IMR-90 (cell line): ENCODE data around the gene ABCD1. TPM values are rescaled to one million over a fixed set of nuclear protein-coding genes. Genes with fewer than 3 reads are reported as not detected.

Source experiments
- ATAC-seq: fragments of 200-7000 bp; cut with Tn5 transposase; 2 replicates; pipeline ENCODE4 v1.9.1; 2020; ENCODE audit warnings: low read depth, mild to moderate bottlenecking, moderate library complexity
- BruUV-seq: library from RNA; stranded (reverse); fragments of 400-500 nt; replicated peaks from 2 replicates; lab custom pipeline; 2021; lab: Mats Ljungman, UMichigan
- CTCF ChIA-PET: fragments of 300-600 bp; formaldehyde crosslinking; extraction: SDS; loops from one replicate; lab custom pipeline; 2021; ENCODE audit warnings: antibody characterized with exemption; lab: Yijun Ruan, JAX
- POLR2A ChIA-PET: fragments of 300-600 bp; sonication (Branson Sonifier 250); formaldehyde crosslinking; loops from one replicate; lab custom pipeline; 2022; ENCODE audit warnings: antibody characterized with exemption; ENCODE audit not compliant: unreplicated experiment; lab: Charles Lee
- DNase-seq: peaks from one replicate; pipeline ENCODE4 v3.0.0; 2013
- H2AFZ ChIP-seq: replicated peaks from 2 replicates; pipeline ENCODE3; 2013; ENCODE audit warnings: low read length, mild to moderate bottlenecking; ENCODE audit not compliant: poor library complexity
- H2AK5ac ChIP-seq: 2 replicates; pipeline ENCODE4 v1.6.1; 2013; ENCODE audit warnings: low read depth, low read length, inconsistent platforms
- H2AK9ac ChIP-seq: replicated peaks from 2 replicates; pipeline ENCODE3; 2013; ENCODE audit warnings: mild to moderate bottlenecking, low read depth, low read length, moderate library complexity; ENCODE audit not compliant: poor library complexity
- H2BK120ac ChIP-seq: 2 replicates; pipeline ENCODE4 v1.6.1; 2013; ENCODE audit warnings: low read depth, low read length, inconsistent platforms
- H2BK15ac ChIP-seq: 3 replicates; pipeline ENCODE4 v1.6.1; 2013; ENCODE audit warnings: low read depth, low read length, inconsistent platforms
- H2BK20ac ChIP-seq: 2 replicates; pipeline ENCODE4 v1.6.1; 2013; ENCODE audit warnings: low read depth, mild to moderate bottlenecking, inconsistent platforms, low read length, moderate library complexity
- H2BK5ac ChIP-seq: 2 replicates; pipeline ENCODE4 v1.6.1; 2013; ENCODE audit warnings: mild to moderate bottlenecking, low read depth, low read length, inconsistent platforms; ENCODE audit not compliant: poor library complexity, severe bottlenecking
- H3K14ac ChIP-seq: replicated peaks from 2 replicates; pipeline ENCODE4 v1.6.1; 2013; ENCODE audit warnings: low read depth, low read length, inconsistent platforms
- H3K18ac ChIP-seq: 2 replicates; pipeline ENCODE4 v1.6.1; 2013; ENCODE audit warnings: low read depth, low read length, control low read depth
- H3K23ac ChIP-seq: 2 replicates; pipeline ENCODE4 v1.6.1; 2013; ENCODE audit warnings: low read depth, low read length, inconsistent platforms
- H3K27ac ChIP-seq: 2 replicates; pipeline ENCODE4 v1.5.1; 2013; ENCODE audit warnings: mild to moderate bottlenecking, control low read depth, low read length; ENCODE audit not compliant: insufficient read depth
- H3K27me3 ChIP-seq: 2 replicates; pipeline ENCODE4 v1.6.1; 2013; ENCODE audit warnings: low read length; ENCODE audit not compliant: control insufficient read depth, insufficient read depth
- H3K36me3 ChIP-seq: 2 replicates; pipeline ENCODE4 v1.6.1; 2013; ENCODE audit warnings: low read length, mixed read lengths; ENCODE audit not compliant: control insufficient read depth, insufficient read depth
- H3K4ac ChIP-seq: 2 replicates; pipeline ENCODE4 v1.6.1; 2013; ENCODE audit warnings: low read depth, low read length, inconsistent platforms
- H3K4me1 ChIP-seq: 2 replicates; pipeline ENCODE4 v1.6.1; 2013; ENCODE audit warnings: low read length, mixed read lengths; ENCODE audit not compliant: control insufficient read depth, insufficient read depth
- H3K4me2 ChIP-seq: 2 replicates; pipeline ENCODE4 v1.6.1; 2013; ENCODE audit warnings: low read depth, mild to moderate bottlenecking, control low read depth, low read length, moderate library complexity
- H3K4me3 ChIP-seq: 2 replicates; pipeline ENCODE4 v1.5.1; 2013; ENCODE audit warnings: low read depth, mild to moderate bottlenecking, control low read depth, low read length, moderate library complexity; ENCODE audit not compliant: insufficient read depth
- H3K56ac ChIP-seq: 2 replicates; pipeline ENCODE4 v1.6.1; 2013; ENCODE audit warnings: low read length, inconsistent platforms; ENCODE audit not compliant: insufficient read depth; ENCODE audit errors: extremely low read depth
- H3K79me1 ChIP-seq, 2 experiments: 2 replicates each; pipeline ENCODE4 v1.6.1; 2013; ENCODE audit warnings: low read length in 2 of 2, inconsistent platforms in 1 of 2, low read depth in 1 of 2
- H3K9ac ChIP-seq: 2 replicates; pipeline ENCODE4 v1.6.1; 2013; ENCODE audit warnings: low read depth, low read length, control low read depth
- H3K9me1 ChIP-seq: 2 replicates; pipeline ENCODE4 v1.6.1; 2013; ENCODE audit warnings: low read length, inconsistent platforms; ENCODE audit not compliant: insufficient read depth
- H3K9me3 ChIP-seq: 2 replicates; pipeline ENCODE4 v1.6.1; 2013; ENCODE audit warnings: low read length; ENCODE audit not compliant: control insufficient read depth, insufficient read depth
- H4K20me1 ChIP-seq: 2 replicates; pipeline ENCODE4 v1.6.1; 2013; ENCODE audit warnings: low read length, inconsistent platforms; ENCODE audit not compliant: insufficient read depth
- H4K5ac ChIP-seq: 2 replicates; pipeline ENCODE4 v1.6.1; 2013; ENCODE audit warnings: mild to moderate bottlenecking, low read depth, low read length, control low read depth
- H4K8ac ChIP-seq, 2 experiments: 2 replicates each; pipeline ENCODE4 v1.6.1; 2013; ENCODE audit warnings: low read depth in 2 of 2, low read length in 2 of 2, control low read depth in 1 of 2, inconsistent platforms in 1 of 2
- H4K91ac ChIP-seq: 2 replicates; pipeline ENCODE4 v1.6.1; 2013; ENCODE audit warnings: low read depth, low read length, inconsistent platforms; ENCODE audit not compliant: insufficient read depth
- BHLHE40 ChIP-seq: fragments of 150-350 bp; IDR thresholded peaks from 2 replicates; pipeline ENCODE4 v1.6.1; 2016; ENCODE audit warnings: mild to moderate bottlenecking, low read depth, low read length
- CEBPB ChIP-seq: IDR thresholded peaks from 2 replicates; pipeline ENCODE4 v1.6.1; 2012; ENCODE audit warnings: low read depth, low read length, improper control_type of control experiment
- CHD1 ChIP-seq: IDR thresholded peaks from 2 replicates; pipeline ENCODE4 v1.6.1; 2012; ENCODE audit warnings: low read depth, low read length, improper control_type of control experiment
- ELK1 ChIP-seq: fragments of 150-350 bp; IDR thresholded peaks from 2 replicates; pipeline ENCODE4 v1.6.1; 2016; ENCODE audit warnings: low read depth, mild to moderate bottlenecking, low read length, moderate library complexity, borderline replicate concordance
- FOS ChIP-seq: fragments of 150-350 bp; IDR thresholded peaks from 2 replicates; pipeline ENCODE4 v1.6.1; 2016; ENCODE audit warnings: low read depth, low read length
- MAFK ChIP-seq: IDR thresholded peaks from 2 replicates; pipeline ENCODE4 v1.6.1; 2012; ENCODE audit warnings: low read depth, low read length, improper control_type of control experiment
- MAZ ChIP-seq: IDR thresholded peaks from 2 replicates; pipeline ENCODE4 v1.6.1; 2012; ENCODE audit warnings: low read depth, mild to moderate bottlenecking, low read length, improper control_type of control experiment, moderate library complexity, borderline replicate concordance
- MXI1 ChIP-seq: IDR thresholded peaks from 2 replicates; pipeline ENCODE4 v1.6.1; 2012; ENCODE audit warnings: low read depth, mild to moderate bottlenecking, low read length, moderate library complexity, borderline replicate concordance
- RAD21 ChIP-seq: IDR thresholded peaks from 2 replicates; pipeline ENCODE4 v1.6.1; 2012; ENCODE audit warnings: low read length, improper control_type of control experiment
- RCOR1 ChIP-seq: IDR thresholded peaks from 2 replicates; pipeline ENCODE4 v1.6.1; 2012; ENCODE audit warnings: mild to moderate bottlenecking, low read length, improper control_type of control experiment; ENCODE audit not compliant: insufficient replicate concordance
- RFX5 ChIP-seq: IDR thresholded peaks from 2 replicates; pipeline ENCODE4 v1.8.0; 2012; ENCODE audit warnings: low read depth, mild to moderate bottlenecking, low read length, moderate library complexity
- SMC3 ChIP-seq: fragments of 150-350 bp; IDR thresholded peaks from 2 replicates; pipeline ENCODE4 v1.6.1; 2016; ENCODE audit warnings: low read depth, mild to moderate bottlenecking, antibody characterized with exemption, low read length, moderate library complexity
- USF2 ChIP-seq: fragments of 150-350 bp; IDR thresholded peaks from 2 replicates; pipeline ENCODE4 v1.6.1; 2017; ENCODE audit warnings: mild to moderate bottlenecking, antibody characterized with exemption, low read length, low read depth
- WGBS, 2 experiments: methylation state at CpG; one replicate each; pipeline versions ENCODE4 v1.1.5 to v1.1.7; 2013; ENCODE audit warnings: missing lambda C conversion rate in 2 of 2; ENCODE audit not compliant: insufficient read length in 1 of 2; ENCODE audit errors: extremely low coverage in 2 of 2; 5-methylcytosine and 5-hydroxymethylcytosine counted together
- dilution Hi-C: fragments of 300-500 bp; cut with HindIII; formaldehyde crosslinking; loops from one replicate; pipeline ENCODE4 v1.14.3; 2018; ENCODE audit warnings: low sequenced_read_pairs; ENCODE audit not compliant: unreplicated experiment
- in situ Hi-C: fragments of 300-500 bp; cut with MboI; formaldehyde crosslinking; loops from 3 replicates; pipeline ENCODE4 v1.14.3; 2019; ENCODE audit warnings: low sequenced_read_pairs, inconsistent platforms, mixed read lengths
- intact Hi-C: fragments of 100-400 bp; cut with micrococcal nuclease; formaldehyde crosslinking; loops from 2 replicates; pipeline ENCODE4 v1.10.0; 2022
- polyA plus RNA-seq, 3 experiments: library from polyadenylated mRNA; depleted of rRNA; stranded (reverse); fragments of >200 nt; gene quantifications; 2 replicates each; pipeline ENCODE4 v1.2.3, GENCODE V29; 2012; ENCODE audit warnings: low replicate concordance in 1 of 3
- total RNA-seq: library from RNA; depleted of rRNA; stranded (reverse); fragments of >200 nt; gene quantifications from 2 replicates; pipeline ENCODE4 v1.2.3, GENCODE V29; 2012

The ABCD1 gene
- total and polyA plus RNA-seq, 2 of the 4 experiments (the other 2 are of a cell fraction), result 4.3 to 7.0 TPM

DNA sequence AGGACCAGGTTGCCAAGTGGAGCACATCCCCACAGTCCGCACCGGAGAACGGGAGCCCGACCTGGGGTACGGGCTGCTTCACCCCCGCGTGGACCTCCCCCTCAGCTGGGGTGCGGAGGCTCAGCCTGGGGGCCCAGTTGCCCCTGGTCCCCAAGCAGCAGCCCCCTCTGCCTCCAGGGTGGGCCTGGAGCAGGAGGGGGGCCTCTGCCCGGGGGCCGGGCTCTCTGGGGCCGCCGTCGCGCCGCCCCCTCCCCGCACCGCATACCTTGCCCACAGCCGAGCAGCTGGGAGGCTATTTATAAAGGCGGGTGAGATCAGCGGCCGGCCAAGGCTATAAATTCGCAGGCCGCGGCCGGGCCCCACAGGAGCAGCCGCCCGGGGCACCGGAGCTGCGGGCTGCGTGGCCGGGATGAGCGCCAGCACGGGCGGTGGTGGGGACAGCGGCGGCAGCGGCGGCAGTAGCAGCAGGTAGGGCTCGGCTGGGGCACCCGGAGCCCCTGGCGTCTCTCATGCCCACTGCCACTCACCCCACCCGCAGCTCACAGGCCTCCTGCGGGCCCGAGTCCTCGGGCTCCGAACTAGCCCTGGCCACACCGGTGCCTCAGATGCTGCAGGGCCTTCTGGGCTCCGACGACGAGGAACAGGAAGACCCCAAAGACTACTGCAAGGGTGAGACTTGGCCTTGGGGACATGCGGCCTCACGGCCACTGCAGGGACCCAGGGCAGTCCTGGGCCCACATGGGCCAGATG, 56.2 kb downstream of the ABCD1 start, which contains the start of gene SRPK3:
Gene SRPK3 (plus strand): TSS at position 364 of the 750 bp plus-strand sequence. CDS start 46 bp downstream, at position 410.
- Histone ChIP-seq H2BK20ac (no peak within 1 kb of the TSS), H4K91ac (no peak within 1 kb of the TSS), H3K4me3 (no peak within 1 kb of the TSS), H3K9me3 (no peaks in the 10 kb centered on the region; the same call in 1 of the 2 replicates), H3K56ac (no peak within 1 kb of the TSS), H3K36me3 (peaks cover 2% of the 10 kb centered on the region; the same call in 1 of the 2 replicates), H3K9me1 (no peaks in the 10 kb centered on the region), H3K4me2 (no peak within 1 kb of the TSS), H4K5ac (no peak within 1 kb of the TSS), H2BK120ac (no peak within 1 kb of the TSS), H3K4me1 (no peaks in the 10 kb centered on the region), H3K79me1 (no peaks in the 10 kb centered on the region), H3K27me3 (no peaks in the 10 kb centered on the region), H4K8ac (no peak within 1 kb of the TSS; a peak in 1 of 4 replicates), H2AK5ac (no peak within 1 kb of the TSS; the same call in 1 of the 2 replicates), H2BK15ac (no peak within 1 kb of the TSS), H2BK5ac (no peak within 1 kb of the TSS), H4K20me1 (no peaks in the 10 kb centered on the region), H3K27ac (no peak within 1 kb of the TSS), H3K18ac (no peak within 1 kb of the TSS), H3K14ac (no peak within 1 kb of the TSS), H2AK9ac (peak within 1 kb of the TSS; percentile 24), H3K4ac (no peak within 1 kb of the TSS), H3K9ac (no peak within 1 kb of the TSS), H2AFZ (peak within 1 kb of the TSS; percentile 67), H3K23ac (no peak within 1 kb of the TSS)
- ChIA-PET POLR2A (no interaction called here), CTCF (no interaction called here)
- intact Hi-C loops (no loop called here), dilution Hi-C loops (no loop called here), in situ Hi-C loops (no loop called here)
- no TSS peak for BruUV-seq
- peak; percentile 50 for ATAC-seq
- DNase-seq, result no peak
- WGBS, 2 experiments, result 63% methylated on average over 24 of the region's 52 CpGs; no CpG with 5 or more reads in 1 of the 2 experiments
- TF ChIP-seq RAD21 (no peak), SMC3 (no peak), USF2 (no peak), CHD1 (no peak), MAFK (no peak), FOS (no peak), RFX5 (no peak), BHLHE40 (no peak), MXI1 (no peak), RCOR1 (no peak), CEBPB (no peak), ELK1 (no peak), MAZ (no peak)
